Activated CD4-positive, CD25-positive, alpha-beta regulatory T cell treated with anti-CD3 and anti-CD28 coated beads, Interleukin-2, amount 50 U/mL, for 72 hours (primary cell): ENCODE data around the gene PAK1.
"Not testable (repeated sequence)": the region's sequence is repeated elsewhere in the genome, so short reads cannot be mapped to it uniquely, and the experiment has no call there.

Experiments
- DNase-seq: peaks from one replicate; pipeline ENCODE4 v3.0.0; 2021

The PAK1 gene

GRCh38 chr11:77473801-77474683, at the start of gene PAK1:
TSS of gene PAK1 (minus strand) at chr11:77474094. CDS start at chr11:77392520, 81,574 bp downstream.
- peak; percentile 72 for DNase-seq

GRCh38 chr11:77522215-77522614, 48.3 kb upstream of the PAK1 start:
- no peak for DNase-seq

GRCh38 chr11:77519847-77520246, 46.0 kb upstream of the PAK1 start:
- DNase-seq, result no peak

- no peak for DNase-seq
Observed at GRCh38 chr11:77518471-77518870, 44.6 kb upstream of the PAK1 start.

- no peak for DNase-seq
Observed at GRCh38 chr11:77517753-77518152, 43.9 kb upstream of the PAK1 start.

- no peak for DNase-seq
Observed at GRCh38 chr11:77517226-77517625, 43.3 kb upstream of the PAK1 start.

GRCh38 chr11:77515483-77515882, 41.6 kb upstream of the PAK1 start:
- no peak for DNase-seq

GRCh38 chr11:77515063-77515462, 41.2 kb upstream of the PAK1 start:
- DNase-seq, result no peak

- DNase-seq, result no peak
Observed at GRCh38 chr11:77512092-77512491, 38.2 kb upstream of the PAK1 start.

- DNase-seq, result no peak
Observed at GRCh38 chr11:77510851-77511250, 37.0 kb upstream of the PAK1 start.

GRCh38 chr11:77510095-77510494, 36.2 kb upstream of the PAK1 start:
- DNase-seq, result no peak

- no peak for DNase-seq
Observed at GRCh38 chr11:77508019-77508418, 34.1 kb upstream of the PAK1 start.

- no peak for DNase-seq
Observed at GRCh38 chr11:77506857-77507256, 33.0 kb upstream of the PAK1 start.

GRCh38 chr11:77505956-77506355, 32.1 kb upstream of the PAK1 start:
- DNase-seq, result no peak

- no peak for DNase-seq
Observed at GRCh38 chr11:77503006-77503405, 29.1 kb upstream of the PAK1 start.

GRCh38 chr11:77502346-77502905, 28.5 kb upstream of the PAK1 start:
- no peak for DNase-seq

- no peak for DNase-seq
Observed at GRCh38 chr11:77501758-77502157, 27.9 kb upstream of the PAK1 start.

GRCh38 chr11:77497368-77497767, 23.5 kb upstream of the PAK1 start:
- no peak for DNase-seq

- no peak for DNase-seq
Observed at GRCh38 chr11:77495526-77495925, 21.6 kb upstream of the PAK1 start.

GRCh38 chr11:77490035-77490434, 16.1 kb upstream of the PAK1 start:
- not testable (repeated sequence) for DNase-seq

GRCh38 chr11:77487790-77488189, 13.9 kb upstream of the PAK1 start:
- no peak for DNase-seq

GRCh38 chr11:77479746-77480352, 6.0 kb upstream of the PAK1 start:
- DNase-seq, result no peak

GRCh38 chr11:77475206-77475605, 1.3 kb upstream of the PAK1 start:
- no peak for DNase-seq

GRCh38 chr11:77474684-77475060, 778 bp upstream of the PAK1 start:
- no peak for DNase-seq
